Measurements from ENCODE around the gene FHIT.

The FHIT gene

DNA sequence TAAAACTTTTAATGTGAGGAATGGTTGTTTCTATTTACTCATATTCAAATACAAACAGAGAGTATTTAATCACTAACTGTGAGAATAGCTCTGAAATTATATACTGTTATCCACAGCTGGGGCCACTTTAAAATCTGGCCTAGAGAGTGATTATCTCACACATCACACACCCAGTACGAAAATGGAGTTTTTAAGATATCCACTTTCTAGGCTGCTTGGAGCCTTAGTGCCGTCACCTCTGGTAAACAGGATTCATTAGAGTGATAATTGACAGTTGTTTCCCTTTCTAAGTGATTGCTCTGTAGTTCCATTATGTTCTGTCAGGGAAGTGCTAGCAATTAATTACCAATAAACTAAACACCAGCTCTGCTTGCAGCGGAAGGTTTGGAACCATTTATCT lies 942.4 kb downstream of the FHIT start:
- Histone ChIP-seq H3K79me2 (ENCODE audit: control insufficient read depth, low read length) (no peaks in the 10 kb centered on the region), H4K20me1 (ENCODE audit: control insufficient read depth, insufficient read depth, low read depth, low read length) (no peaks in the 10 kb centered on the region), H3K27me3 (ENCODE audit: control insufficient read depth, low read length) (no peaks in the 10 kb centered on the region), H3K4me1 (ENCODE audit: control insufficient read depth, low read length) (no peaks in the 10 kb centered on the region), H3K9me2 (replicated peaks; ENCODE audit: control insufficient read depth, low read length) (no peaks in the 10 kb centered on the region), H3K36me3 (ENCODE audit: control insufficient read depth, low read length) (no peaks in the 10 kb centered on the region), H3K9me3 (ENCODE audit: control insufficient read depth, insufficient read depth, low read length) (no peaks in the 10 kb centered on the region), H3K4me2 (ENCODE audit: low read length) (no peak overlapping the region), H3K4me3 (ENCODE audit: low read length) (no peak overlapping the region), H3K27ac (ENCODE audit: low read depth, low read length) (no peak overlapping the region), H3F3A (ENCODE audit: control insufficient read depth, insufficient read depth) (no peaks in the 10 kb centered on the region)
- TF ChIP-seq EZH2phosphoT487 (IDR thresholded peaks at IDR 0.05; ENCODE audit: borderline replicate concordance, low read length): no peak
- TF ChIP-seq, protein P1, sequence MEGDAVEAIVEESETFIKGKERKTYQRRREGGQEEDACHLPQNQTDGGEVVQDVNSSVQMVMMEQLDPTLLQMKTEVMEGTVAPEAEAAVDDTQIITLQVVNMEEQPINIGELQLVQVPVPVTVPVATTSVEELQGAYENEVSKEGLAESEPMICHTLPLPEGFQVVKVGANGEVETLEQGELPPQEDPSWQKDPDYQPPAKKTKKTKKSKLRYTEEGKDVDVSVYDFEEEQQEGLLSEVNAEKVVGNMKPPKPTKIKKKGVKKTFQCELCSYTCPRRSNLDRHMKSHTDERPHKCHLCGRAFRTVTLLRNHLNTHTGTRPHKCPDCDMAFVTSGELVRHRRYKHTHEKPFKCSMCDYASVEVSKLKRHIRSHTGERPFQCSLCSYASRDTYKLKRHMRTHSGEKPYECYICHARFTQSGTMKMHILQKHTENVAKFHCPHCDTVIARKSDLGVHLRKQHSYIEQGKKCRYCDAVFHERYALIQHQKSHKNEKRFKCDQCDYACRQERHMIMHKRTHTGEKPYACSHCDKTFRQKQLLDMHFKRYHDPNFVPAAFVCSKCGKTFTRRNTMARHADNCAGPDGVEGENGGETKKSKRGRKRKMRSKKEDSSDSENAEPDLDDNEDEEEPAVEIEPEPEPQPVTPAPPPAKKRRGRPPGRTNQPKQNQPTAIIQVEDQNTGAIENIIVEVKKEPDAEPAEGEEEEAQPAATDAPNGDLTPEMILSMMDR (IDR thresholded peaks at IDR 0.05; ENCODE audit: low read depth, low read length, poor library complexity, severe bottlenecking): no peak

DNA sequence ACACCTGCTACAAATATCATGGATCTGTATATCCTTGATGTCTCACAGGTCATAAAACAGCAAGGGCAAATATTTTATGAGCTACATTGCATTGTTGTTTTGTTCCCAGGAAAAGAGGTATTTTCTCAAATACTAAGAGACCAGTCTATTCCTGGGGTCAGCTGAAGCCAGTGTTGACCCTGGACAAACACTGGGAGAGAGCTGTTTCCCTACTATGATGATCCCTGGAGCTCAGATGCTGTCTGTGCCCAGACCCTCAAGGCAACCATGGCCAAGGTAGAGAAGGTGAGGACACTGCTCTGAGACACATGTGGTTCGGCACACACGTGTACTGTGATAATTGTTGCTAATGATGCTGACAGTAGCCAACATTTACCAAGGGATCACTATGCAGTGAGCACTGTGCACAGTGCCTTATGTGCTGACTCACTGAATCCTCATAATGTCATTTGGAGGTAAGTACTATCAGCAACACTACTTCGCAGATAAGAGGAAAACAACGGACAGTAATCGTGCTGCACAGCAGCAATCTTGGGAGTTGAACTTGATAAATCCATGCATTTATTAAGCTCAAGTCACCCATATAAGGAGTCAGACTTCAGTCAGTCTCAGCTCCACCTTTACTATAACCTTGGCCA lies 943.6 kb downstream of the FHIT start:
- H3K4me2 ChIP-seq (ENCODE audit: low read length): no peak overlapping the region
- H4K20me1 ChIP-seq (ENCODE audit: control insufficient read depth, insufficient read depth, low read depth, low read length): no peaks in the 10 kb centered on the region
- H3K4me1 ChIP-seq (ENCODE audit: control insufficient read depth, low read length): no peaks in the 10 kb centered on the region
- H3F3A ChIP-seq (ENCODE audit: control insufficient read depth, insufficient read depth): no peaks in the 10 kb centered on the region
- H3K9me2 ChIP-seq (replicated peaks; ENCODE audit: control insufficient read depth, low read length): no peaks in the 10 kb centered on the region
- H3K36me3 ChIP-seq (ENCODE audit: control insufficient read depth, low read length): no peaks in the 10 kb centered on the region
- H3K4me3 ChIP-seq (ENCODE audit: low read length): no peak overlapping the region
- H3K9me3 ChIP-seq (ENCODE audit: control insufficient read depth, insufficient read depth, low read length): no peaks in the 10 kb centered on the region
- no peak overlapping the region for H3K27ac ChIP-seq (ENCODE audit: low read depth, low read length)
- H3K27me3 ChIP-seq (ENCODE audit: control insufficient read depth, low read length): no peaks in the 10 kb centered on the region
- no peaks in the 10 kb centered on the region for H3K79me2 ChIP-seq (ENCODE audit: control insufficient read depth, low read length)
- TF ChIP-seq EZH2phosphoT487 (IDR thresholded peaks at IDR 0.05; ENCODE audit: borderline replicate concordance, low read length): no peak
- TF ChIP-seq, protein P1 (IDR thresholded peaks at IDR 0.05; ENCODE audit: low read depth, low read length, poor library complexity, severe bottlenecking): no peak

- TF ChIP-seq EZH2phosphoT487 (IDR thresholded peaks at IDR 0.05; ENCODE audit: borderline replicate concordance, low read length): no peak
- TF ChIP-seq, protein P1 (IDR thresholded peaks at IDR 0.05; ENCODE audit: low read depth, low read length, poor library complexity, severe bottlenecking): no peak
- Histone ChIP-seq H3K27ac (ENCODE audit: low read depth, low read length) (no peak overlapping the region), H3K4me3 (ENCODE audit: low read length) (no peak overlapping the region), H3K79me2 (ENCODE audit: control insufficient read depth, low read length) (no peaks in the 10 kb centered on the region), H3K36me3 (ENCODE audit: control insufficient read depth, low read length) (no peaks in the 10 kb centered on the region), H3F3A (ENCODE audit: control insufficient read depth, insufficient read depth) (no peaks in the 10 kb centered on the region), H3K9me3 (ENCODE audit: control insufficient read depth, insufficient read depth, low read length) (no peaks in the 10 kb centered on the region), H4K20me1 (ENCODE audit: control insufficient read depth, insufficient read depth, low read depth, low read length) (no peaks in the 10 kb centered on the region), H3K9me2 (replicated peaks; ENCODE audit: control insufficient read depth, low read length) (no peaks in the 10 kb centered on the region), H3K27me3 (ENCODE audit: control insufficient read depth, low read length) (no peaks in the 10 kb centered on the region), H3K4me1 (ENCODE audit: control insufficient read depth, low read length) (no peaks in the 10 kb centered on the region), H3K4me2 (ENCODE audit: low read length) (no peak overlapping the region)
These were observed 947.1 kb downstream of the FHIT start for GRCh38 chr3:60304112-60304511.
